Thyroid gland (tissue), 4 donors: ENCODE measurements around the gene RFX3. TPM values are rescaled to one million over a fixed set of nuclear protein-coding genes. Genes with fewer than 3 reads are reported as not detected.

Experiments used
- DNase-seq, 2 donors: peaks; one replicate each; pipeline ENCODE4 v3.0.0-alpha.2; 2019
- H3K27ac ChIP-seq, 3 donors: fragments of 200-600 bp; sonication (generic); 1 replicate in 2 of 3; 2 replicates in 1 of 3; pipeline ENCODE4 v1.5.1; 2016 to 2019; ENCODE audit warnings: mild to moderate bottlenecking in 1 of 3, moderate library complexity in 1 of 3
- H3K27me3 ChIP-seq: fragments of 200-600 bp; sonication (generic); one replicate; pipeline ENCODE4 v1.5.1; 2019
- H3K36me3 ChIP-seq, 2 donors: fragments of 200-600 bp; sonication (generic); one replicate each; pipeline ENCODE4 v1.5.1; 2016 to 2019
- H3K4me1 ChIP-seq, 2 donors: fragments of 200-600 bp; sonication (generic); one replicate each; pipeline ENCODE4 v1.5.1; 2017 to 2019
- H3K4me3 ChIP-seq, 3 donors: fragments of 200-600 bp; sonication (generic); replicated peaks in 1 of 3; 1 replicate in 2 of 3; 2 replicates in 1 of 3; pipeline ENCODE4 v1.5.1; 2016; ENCODE audit warnings: mild to moderate bottlenecking in 1 of 3
- H3K9me3 ChIP-seq: fragments of 200-600 bp; sonication (generic); one replicate; pipeline ENCODE4 v1.5.1; 2017
- POLR2A ChIP-seq, 2 donors: fragments of 450-650 bp; IDR thresholded peaks; one replicate each; pipeline ENCODE4 v1.6.1; 2017; ENCODE audit warnings: antibody characterized with exemption in 2 of 2, mild to moderate bottlenecking in 2 of 2, moderate library complexity in 1 of 2
- WGBS, 2 donors: methylation state at CpG; one replicate each; pipeline ENCODE4 v1.1.5; 2017; 5-methylcytosine and 5-hydroxymethylcytosine counted together
- intact Hi-C: fragments of 100-400 bp; cut with DNase I; formaldehyde crosslinking; loops from one replicate; pipeline ENCODE4 v1.15.1; 2023
- total RNA-seq, 4 donors: library from RNA; depleted of rRNA; stranded (reverse); fragments of >200 nt; gene quantifications; one replicate each; pipeline ENCODE4 v1.2.3, GENCODE V29; 2016
- TF ChIP-seq, protein P1 (sequence below), 6 experiments: fragments of 200-600 bp in 3 of 6; fragments of 450-650 bp in 3 of 6; sonication (generic) in 3 of 6; IDR thresholded peaks; one replicate each; pipeline ENCODE4 v1.5.1; 2016 to 2019; ENCODE audit warnings: antibody characterized with exemption in 6 of 6, mild to moderate bottlenecking in 2 of 6, inconsistent platforms in 1 of 6, moderate library complexity in 1 of 6

The RFX3 gene
- total RNA-seq, 4 donors from 2014 or later: 8.8 to 16.7 (median 12.3) TPM

- no peak for TF ChIP-seq POLR2A (IDR thresholded peaks at IDR 0.05)
- TF ChIP-seq, protein P1, sequence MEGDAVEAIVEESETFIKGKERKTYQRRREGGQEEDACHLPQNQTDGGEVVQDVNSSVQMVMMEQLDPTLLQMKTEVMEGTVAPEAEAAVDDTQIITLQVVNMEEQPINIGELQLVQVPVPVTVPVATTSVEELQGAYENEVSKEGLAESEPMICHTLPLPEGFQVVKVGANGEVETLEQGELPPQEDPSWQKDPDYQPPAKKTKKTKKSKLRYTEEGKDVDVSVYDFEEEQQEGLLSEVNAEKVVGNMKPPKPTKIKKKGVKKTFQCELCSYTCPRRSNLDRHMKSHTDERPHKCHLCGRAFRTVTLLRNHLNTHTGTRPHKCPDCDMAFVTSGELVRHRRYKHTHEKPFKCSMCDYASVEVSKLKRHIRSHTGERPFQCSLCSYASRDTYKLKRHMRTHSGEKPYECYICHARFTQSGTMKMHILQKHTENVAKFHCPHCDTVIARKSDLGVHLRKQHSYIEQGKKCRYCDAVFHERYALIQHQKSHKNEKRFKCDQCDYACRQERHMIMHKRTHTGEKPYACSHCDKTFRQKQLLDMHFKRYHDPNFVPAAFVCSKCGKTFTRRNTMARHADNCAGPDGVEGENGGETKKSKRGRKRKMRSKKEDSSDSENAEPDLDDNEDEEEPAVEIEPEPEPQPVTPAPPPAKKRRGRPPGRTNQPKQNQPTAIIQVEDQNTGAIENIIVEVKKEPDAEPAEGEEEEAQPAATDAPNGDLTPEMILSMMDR (IDR thresholded peaks at IDR 0.05): no peak
- Histone ChIP-seq H3K36me3 (no peaks in the 10 kb centered on the region), H3K27me3 (no peaks in the 10 kb centered on the region), H3K27ac (no peak overlapping the region), H3K4me3 (no peak overlapping the region), H3K4me1 (no peaks in the 10 kb centered on the region), H3K9me3 (no peaks in the 10 kb centered on the region)
- 94 to 97% methylated on average over 2 of the region's 2 CpGs for WGBS, 2 donors
- intact Hi-C loops: no loop called here
- no peak for DNase-seq
Measured at GRCh38 chr9:3271581-3271980, 254.2 kb downstream of the RFX3 start.

DNA sequence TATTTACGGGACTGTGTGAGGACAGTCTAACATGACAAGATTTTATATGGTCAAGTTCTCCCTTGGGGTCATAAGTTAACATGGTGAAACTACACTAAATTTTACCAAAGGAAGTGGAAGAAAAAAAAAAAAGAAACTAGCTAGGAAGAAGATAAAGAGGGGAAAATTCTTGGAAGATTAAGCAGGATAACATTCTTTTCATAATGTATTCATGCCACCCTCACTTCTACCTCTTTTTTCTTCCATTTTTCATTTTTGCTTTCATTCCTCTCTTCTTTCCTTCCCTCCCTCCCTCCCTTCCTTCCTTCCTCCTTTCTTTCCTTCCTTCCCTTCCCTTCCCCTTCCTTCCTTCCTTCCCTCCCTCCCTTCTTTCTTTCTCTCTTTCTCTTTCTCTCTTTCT lies 254.6 kb downstream of the RFX3 start:
- H3K9me3 ChIP-seq: no peaks in the 10 kb centered on the region
- no peak overlapping the region for H3K4me3 ChIP-seq
- no peak overlapping the region for H3K27ac ChIP-seq
- 98 to 100% methylated on average over 1 of the region's 1 CpG for WGBS, 2 donors
- no peaks in the 10 kb centered on the region for H3K36me3 ChIP-seq
- TF ChIP-seq, protein P1 (IDR thresholded peaks at IDR 0.05): no peak
- no peak for TF ChIP-seq POLR2A (IDR thresholded peaks at IDR 0.05)
- no peak for DNase-seq
- H3K4me1 ChIP-seq: no peaks in the 10 kb centered on the region
- intact Hi-C loops: no loop called here
- H3K27me3 ChIP-seq: no peaks in the 10 kb centered on the region

- TF ChIP-seq, protein P1 (IDR thresholded peaks at IDR 0.05): no peak
- no peak for TF ChIP-seq POLR2A (IDR thresholded peaks at IDR 0.05)
- Histone ChIP-seq H3K27me3 (no peaks in the 10 kb centered on the region), H3K9me3 (no peaks in the 10 kb centered on the region), H3K27ac (no peak overlapping the region), H3K4me1 (peaks cover 0 to 7% of the 10 kb centered on the region in 2 donors), H3K4me3 (no peak overlapping the region), H3K36me3 (no peaks in the 10 kb centered on the region)
- DNase-seq: no peak
- WGBS, 2 donors: 94 to 100% methylated on average over 1 of the region's 1 CpG
- intact Hi-C loops: no loop called here
Measured at GRCh38 chr9:3268223-3268622, 257.6 kb downstream of the RFX3 start.

DNA sequence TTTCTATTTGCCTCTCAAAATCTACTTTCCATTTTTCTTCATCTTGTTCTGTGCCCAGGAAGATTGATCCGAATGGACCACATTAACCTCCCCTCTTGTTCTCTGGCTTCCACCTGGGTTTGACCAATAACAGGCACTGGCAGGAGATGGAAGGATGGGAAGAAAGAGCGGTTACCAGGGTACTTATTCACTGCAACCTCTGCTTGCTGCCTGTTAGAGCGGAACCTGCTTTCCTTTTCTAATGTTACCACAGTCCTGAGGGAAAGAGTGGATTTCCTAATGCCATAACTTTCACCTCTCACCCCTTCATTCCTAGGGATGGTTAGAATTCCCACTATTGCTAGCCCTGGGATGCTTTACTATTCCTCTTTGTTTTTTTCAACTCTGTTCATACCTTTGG lies 262.1 kb downstream of the RFX3 start:
- H3K27me3 ChIP-seq: no peaks in the 10 kb centered on the region
- H3K27ac ChIP-seq: peak overlapping the region in 2 of 3 donors; percentile 54 to 63
- 73 to 76% methylated on average over 3 of the region's 3 CpGs for WGBS, 2 donors
- TF ChIP-seq POLR2A (IDR thresholded peaks at IDR 0.05): no peak
- TF ChIP-seq, protein P1 (IDR thresholded peaks at IDR 0.05): no peak
- no peak overlapping the region for H3K4me3 ChIP-seq
- H3K4me1 ChIP-seq: peaks cover 2 to 8% of the 10 kb centered on the region in 2 donors
- H3K36me3 ChIP-seq: no peaks in the 10 kb centered on the region
- H3K9me3 ChIP-seq: no peaks in the 10 kb centered on the region
- intact Hi-C loops: no loop called here
- peak in 1 of 2 donors; percentile 8 for DNase-seq

GRCh38 chr9:3262826-3263529 lies 262.8 kb downstream of the RFX3 start:
- WGBS, 2 donors: 37 to 52% methylated on average over 10 of the region's 10 CpGs
- TF ChIP-seq POLR2A (IDR thresholded peaks at IDR 0.05): peak in 1 of 2 donors; percentile 12
- TF ChIP-seq, protein P1 (IDR thresholded peaks at IDR 0.05): no peak
- Histone ChIP-seq H3K27ac (peak overlapping the region in 2 of 3 donors; percentile 54 to 63), H3K4me3 (no peak overlapping the region), H3K27me3 (no peaks in the 10 kb centered on the region), H3K36me3 (no peaks in the 10 kb centered on the region), H3K4me1 (peaks cover 2 to 8% of the 10 kb centered on the region in 2 donors), H3K9me3 (no peaks in the 10 kb centered on the region)
- DNase-seq: peak; percentile 80 to 85
- intact Hi-C loops: no loop called here
